ENCODE measurements around the gene TCEA2.

TCEA2 gene

DNA sequence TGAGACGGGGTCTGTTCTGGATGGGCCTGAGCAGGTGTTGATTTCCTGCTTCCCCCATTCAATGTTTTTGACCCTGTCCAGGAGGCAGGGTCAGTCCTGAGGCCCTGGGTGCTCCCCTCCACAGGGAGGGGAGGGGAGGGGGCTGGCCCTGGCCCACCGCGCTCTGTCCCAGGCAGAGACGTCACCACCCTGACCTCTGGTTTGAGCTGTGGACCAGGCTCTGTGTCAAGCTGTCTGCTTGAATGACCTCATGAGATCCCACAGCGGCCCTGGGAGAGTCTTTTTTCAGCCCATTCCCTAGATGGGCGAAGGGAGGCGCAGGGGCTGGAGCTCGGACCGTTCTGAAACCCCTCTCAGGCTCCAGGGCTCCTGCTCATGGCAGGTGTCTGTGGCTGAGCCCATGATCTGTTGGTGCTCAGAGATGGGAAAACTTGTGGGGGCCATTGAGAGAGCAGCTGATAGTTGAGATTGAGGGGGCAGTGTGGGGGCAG lies 30.1 kb downstream of the TCEA2 start:
- in situ Hi-C loops (cut with HindIII; ENCODE audit: low pct_unique_long_range_greater_than_20kb, low sequenced_read_pairs) = no loop called here
- DNase-seq (ENCODE audit: low read depth in 1 of 2, low spot score in 1 of 2) = no peak
- TF ChIP-seq JUND (IDR thresholded peaks at IDR 0.05; ENCODE audit: low read depth) = no peak

DNA sequence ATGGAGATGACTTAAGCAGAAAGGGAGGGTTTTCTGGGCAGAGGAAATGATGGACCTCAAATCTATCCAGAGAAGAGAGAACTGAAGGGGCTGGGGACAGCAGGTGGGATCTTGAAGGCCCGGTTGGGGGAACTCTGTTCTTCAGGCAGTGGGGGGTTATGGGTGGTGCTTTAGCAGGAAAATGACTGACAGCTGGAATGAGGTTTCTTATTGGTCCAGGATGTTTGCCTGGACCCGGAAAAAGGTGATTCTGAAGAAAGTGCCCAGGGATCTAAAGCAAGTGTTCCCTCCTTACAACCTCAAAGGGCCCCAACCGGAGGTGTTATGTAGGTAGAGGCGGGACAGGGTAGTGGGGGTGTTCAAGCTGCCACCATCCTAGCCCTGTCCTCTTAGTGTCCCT lies 32.5 kb downstream of the TCEA2 start:
- in situ Hi-C loops (cut with HindIII; ENCODE audit: low pct_unique_long_range_greater_than_20kb, low sequenced_read_pairs) = no loop called here
- no peak for DNase-seq (ENCODE audit: low read depth in 1 of 2, low spot score in 1 of 2)
- TF ChIP-seq JUND (IDR thresholded peaks at IDR 0.05; ENCODE audit: low read depth) = no peak

DNA sequence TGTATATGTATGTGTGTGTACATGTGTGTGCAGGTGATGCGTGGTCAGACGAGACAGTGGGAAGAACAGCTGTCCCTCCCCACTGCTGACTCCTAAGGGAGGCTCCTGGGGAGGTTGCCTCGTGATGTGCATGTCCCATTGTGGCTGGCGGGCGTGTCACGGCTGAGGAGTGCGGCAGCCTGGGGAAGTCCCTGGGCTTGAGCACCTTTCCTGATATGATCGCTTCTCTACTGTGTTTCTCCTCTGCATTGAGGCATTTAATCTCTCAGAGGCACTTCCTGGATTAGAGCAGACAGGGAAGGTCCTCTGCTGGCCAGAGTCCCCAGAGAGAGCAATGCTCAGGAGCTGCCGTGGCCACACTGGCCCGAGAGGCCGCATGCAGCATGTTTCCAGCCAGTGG lies 32.9 kb downstream of the TCEA2 start:
- no peak for DNase-seq (ENCODE audit: low read depth in 1 of 2, low spot score in 1 of 2)
- no peak for TF ChIP-seq JUND (IDR thresholded peaks at IDR 0.05; ENCODE audit: low read depth)
- in situ Hi-C loops (cut with HindIII; ENCODE audit: low pct_unique_long_range_greater_than_20kb, low sequenced_read_pairs) = no loop called here

DNA sequence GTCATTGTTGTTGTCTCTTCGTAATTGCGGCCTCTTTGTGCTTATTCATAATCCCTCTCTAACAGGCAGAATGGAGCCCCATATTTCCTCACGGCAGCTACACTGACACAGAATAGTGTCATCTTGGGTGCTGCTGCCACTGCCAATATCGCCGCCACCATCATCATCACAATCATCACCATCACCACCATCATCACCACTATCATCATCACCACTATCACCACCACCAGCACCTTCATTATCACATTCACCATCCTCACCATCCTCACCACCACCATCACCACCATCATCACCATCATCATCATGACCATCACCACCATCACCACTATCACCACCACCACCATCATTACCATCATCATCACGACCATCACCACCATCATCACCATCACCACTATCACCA lies 33.5 kb downstream of the TCEA2 start:
- in situ Hi-C loops (cut with HindIII; ENCODE audit: low pct_unique_long_range_greater_than_20kb, low sequenced_read_pairs) = no loop called here
- no peak for DNase-seq (ENCODE audit: low read depth in 1 of 2, low spot score in 1 of 2)
- no peak for TF ChIP-seq JUND (IDR thresholded peaks at IDR 0.05; ENCODE audit: low read depth)

DNA sequence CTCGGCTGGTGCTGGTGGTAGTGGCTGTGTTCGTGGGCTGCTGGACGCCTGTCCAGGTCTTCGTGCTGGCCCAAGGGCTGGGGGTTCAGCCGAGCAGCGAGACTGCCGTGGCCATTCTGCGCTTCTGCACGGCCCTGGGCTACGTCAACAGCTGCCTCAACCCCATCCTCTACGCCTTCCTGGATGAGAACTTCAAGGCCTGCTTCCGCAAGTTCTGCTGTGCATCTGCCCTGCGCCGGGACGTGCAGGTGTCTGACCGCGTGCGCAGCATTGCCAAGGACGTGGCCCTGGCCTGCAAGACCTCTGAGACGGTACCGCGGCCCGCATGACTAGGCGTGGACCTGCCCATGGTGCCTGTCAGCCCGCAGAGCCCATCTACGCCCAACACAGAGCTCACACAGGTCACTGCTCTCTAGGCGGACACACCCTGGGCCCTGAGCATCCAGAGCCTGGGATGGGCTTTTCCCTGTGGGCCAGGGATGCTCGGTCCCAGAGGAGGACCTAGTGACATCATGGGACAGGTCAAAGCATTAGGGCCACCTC lies 35.5 kb downstream of the TCEA2 start:
- TF ChIP-seq JUND (IDR thresholded peaks at IDR 0.05; ENCODE audit: low read depth) = no peak
- in situ Hi-C loops (cut with HindIII; ENCODE audit: low pct_unique_long_range_greater_than_20kb, low sequenced_read_pairs) = no loop called here
- no peak for DNase-seq (ENCODE audit: low read depth in 1 of 2, low spot score in 1 of 2)

DNA sequence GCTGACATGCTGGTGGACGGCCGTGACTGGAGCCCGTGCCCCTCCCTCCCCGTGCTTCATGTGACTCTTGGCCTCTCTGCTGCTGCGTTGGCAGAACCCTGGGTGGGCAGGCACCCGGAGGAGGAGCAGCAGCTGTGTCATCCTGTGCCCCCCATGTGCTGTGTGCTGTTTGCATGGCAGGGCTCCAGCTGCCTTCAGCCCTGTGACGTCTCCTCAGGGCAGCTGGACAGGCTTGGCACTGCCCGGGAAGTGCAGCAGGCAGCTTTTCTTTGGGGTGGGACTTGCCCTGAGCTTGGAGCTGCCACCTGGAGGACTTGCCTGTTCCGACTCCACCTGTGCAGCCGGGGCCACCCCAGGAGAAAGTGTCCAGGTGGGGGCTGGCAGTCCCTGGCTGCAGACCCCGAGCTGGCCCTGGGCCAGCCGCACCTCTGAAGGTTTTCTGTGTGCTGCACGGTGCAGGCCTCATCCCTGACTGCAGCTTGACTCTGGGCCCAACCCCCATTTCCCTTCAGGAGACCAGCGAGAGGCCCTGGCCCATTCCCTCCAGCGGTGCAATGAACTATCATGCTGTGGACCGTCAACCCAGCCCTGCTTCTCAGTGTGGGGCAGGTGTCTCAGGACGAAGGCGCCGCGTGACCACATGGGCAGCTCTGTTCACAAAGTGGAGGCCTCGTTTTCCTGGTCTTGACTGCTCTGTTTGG lies 36.2 kb downstream of the TCEA2 start:
- no peak for TF ChIP-seq JUND (IDR thresholded peaks at IDR 0.05; ENCODE audit: low read depth)
- in situ Hi-C loops (cut with HindIII; ENCODE audit: low pct_unique_long_range_greater_than_20kb, low sequenced_read_pairs) = no loop called here
- DNase-seq (ENCODE audit: low read depth in 1 of 2, low spot score in 1 of 2) = no peak

DNA sequence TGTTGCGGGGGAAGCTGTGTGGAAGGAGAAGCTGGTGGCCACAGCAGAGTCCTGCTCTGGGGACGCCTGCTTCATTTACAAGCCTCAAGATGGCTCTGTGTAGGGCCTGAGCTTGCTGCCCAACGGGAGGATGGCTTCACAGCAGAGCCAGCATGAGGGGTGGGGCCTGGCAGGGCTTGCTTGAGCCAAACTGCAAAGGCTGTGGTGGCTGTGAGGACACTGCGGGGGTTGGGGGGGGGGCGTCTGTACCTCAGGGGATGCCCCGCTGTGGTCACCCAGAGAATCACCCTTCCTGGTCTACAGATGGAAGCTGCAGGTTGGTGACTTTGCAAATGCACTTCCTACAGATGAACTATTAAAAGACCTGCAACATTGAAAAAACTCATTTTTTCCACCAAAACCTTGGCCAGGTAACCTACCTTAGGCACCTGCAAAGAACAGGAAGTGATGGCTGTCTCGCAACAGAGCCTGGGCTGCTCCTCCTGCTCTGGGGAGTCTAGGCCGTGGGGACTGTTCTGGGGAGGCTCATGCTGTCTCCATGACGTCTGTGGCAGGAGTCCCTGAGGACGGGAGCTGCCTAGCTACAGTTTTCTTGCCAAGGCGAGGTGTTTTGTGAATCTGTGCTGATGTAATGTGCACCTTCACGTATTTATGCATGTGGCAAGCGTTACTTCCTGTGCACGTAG lies 37.0 kb downstream of the TCEA2 start:
- TF ChIP-seq JUND (IDR thresholded peaks at IDR 0.05; ENCODE audit: low read depth) = no peak
- in situ Hi-C loops (cut with HindIII; ENCODE audit: low pct_unique_long_range_greater_than_20kb, low sequenced_read_pairs) = no loop called here
- DNase-seq (ENCODE audit: low read depth in 1 of 2, low spot score in 1 of 2) = no peak

DNA sequence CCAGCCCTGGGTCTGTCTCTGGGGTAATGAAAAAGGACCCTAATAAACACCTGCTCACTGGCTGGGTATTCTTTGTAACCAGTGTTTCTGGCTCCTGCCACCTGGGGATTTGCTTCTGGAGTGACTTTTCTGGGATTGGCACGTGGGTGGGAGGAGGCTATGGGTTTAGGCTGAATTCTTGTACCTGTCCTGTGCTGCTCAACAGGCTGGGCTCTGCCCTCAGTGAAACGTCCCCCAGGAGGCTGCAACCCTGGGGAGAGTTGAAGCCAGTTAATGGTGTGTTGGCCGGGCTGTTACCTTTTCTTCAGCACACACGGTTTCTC lies 37.5 kb downstream of the TCEA2 start:
- no peak for DNase-seq (ENCODE audit: low read depth in 1 of 2, low spot score in 1 of 2)
- in situ Hi-C loops (cut with HindIII; ENCODE audit: low pct_unique_long_range_greater_than_20kb, low sequenced_read_pairs) = no loop called here
- TF ChIP-seq JUND (IDR thresholded peaks at IDR 0.05; ENCODE audit: low read depth) = no peak

DNA sequence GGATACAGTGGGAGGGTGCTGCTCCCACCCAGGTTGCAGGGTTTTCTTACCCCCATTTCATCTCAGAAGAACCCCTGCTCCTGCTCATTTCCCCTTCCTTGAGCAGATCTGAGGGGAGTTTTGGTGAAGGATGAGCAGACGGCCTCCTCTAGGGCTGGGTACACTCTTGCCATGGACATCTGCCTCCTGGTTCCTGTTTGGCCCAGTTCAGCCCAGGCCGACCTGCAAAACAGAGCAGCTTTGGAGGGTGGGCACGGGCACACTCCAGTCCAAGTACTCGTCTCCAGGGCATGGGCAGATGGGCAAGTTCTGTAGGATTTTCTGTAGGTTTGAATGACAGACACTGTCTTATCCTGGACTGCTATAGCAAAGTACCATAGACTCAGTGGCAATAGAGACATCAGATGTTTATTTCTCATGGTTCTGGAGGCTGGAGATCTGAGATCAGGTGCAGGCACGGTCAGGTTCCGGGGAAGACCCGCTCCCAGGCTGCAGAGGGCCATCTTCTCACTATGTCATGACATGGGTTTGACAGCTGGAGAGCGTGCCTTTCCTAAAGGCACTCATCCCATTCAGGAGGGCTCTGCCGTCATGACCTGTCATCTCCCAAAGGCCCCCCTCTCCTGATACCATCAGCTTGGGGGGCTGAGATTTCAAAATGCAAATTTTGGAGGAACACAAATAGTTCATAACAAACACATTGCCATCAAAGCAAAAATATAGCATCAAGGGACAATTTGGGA lies 38.1 kb downstream of the TCEA2 start:
- no peak for DNase-seq (ENCODE audit: low read depth in 1 of 2, low spot score in 1 of 2)
- no peak for TF ChIP-seq JUND (IDR thresholded peaks at IDR 0.05; ENCODE audit: low read depth)
- in situ Hi-C loops (cut with HindIII; ENCODE audit: low pct_unique_long_range_greater_than_20kb, low sequenced_read_pairs) = no loop called here

DNA sequence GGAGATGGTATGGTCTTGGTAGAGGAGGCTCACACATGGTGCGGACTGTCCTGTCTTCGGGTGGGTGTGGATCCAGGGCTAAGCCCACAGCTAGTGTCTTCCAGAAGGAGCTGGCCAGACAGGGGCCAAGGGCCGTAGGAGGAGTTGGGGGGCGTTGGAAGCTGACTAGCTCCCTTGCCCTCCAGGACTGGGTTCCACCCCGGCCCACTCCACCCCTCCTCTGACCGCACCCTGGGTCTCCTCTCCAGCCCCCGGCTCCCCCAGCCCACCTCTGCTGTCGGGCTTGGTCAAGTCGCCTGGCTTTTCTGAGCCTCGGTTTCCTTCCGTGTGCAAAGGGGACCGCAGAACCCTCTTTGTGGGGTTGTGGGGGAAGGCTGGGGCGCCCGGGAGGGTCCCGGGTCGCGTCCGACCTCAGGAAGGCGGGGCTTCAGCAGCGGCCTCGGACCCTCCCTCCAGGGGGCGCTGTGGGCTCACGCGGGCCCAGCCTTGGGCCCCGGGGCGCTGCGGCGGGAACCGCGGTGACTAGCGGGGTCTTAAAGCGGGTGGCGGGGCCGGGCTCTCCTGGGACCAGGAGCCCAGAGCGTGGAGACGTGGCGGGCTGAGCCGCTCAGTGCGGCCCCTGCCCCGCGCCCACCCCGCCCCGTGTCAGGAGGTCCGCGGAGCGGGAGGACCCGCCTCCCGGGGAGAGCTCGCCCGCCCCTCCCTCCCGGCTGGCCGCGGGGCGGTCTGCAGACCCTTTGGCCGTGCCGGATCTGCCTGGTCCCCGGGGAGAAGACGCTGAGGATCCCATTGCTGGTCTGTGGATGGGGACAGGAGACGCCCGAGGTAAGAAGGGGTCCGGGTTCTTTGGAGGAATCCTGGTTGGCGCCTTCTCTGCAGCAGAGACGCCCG lies 39.0 kb downstream of the TCEA2 start:
- DNase-seq (ENCODE audit: low read depth in 1 of 2, low spot score in 1 of 2) = no peak
- in situ Hi-C loops (cut with HindIII; ENCODE audit: low pct_unique_long_range_greater_than_20kb, low sequenced_read_pairs) = no loop called here
- no peak for TF ChIP-seq JUND (IDR thresholded peaks at IDR 0.05; ENCODE audit: low read depth)

DNA sequence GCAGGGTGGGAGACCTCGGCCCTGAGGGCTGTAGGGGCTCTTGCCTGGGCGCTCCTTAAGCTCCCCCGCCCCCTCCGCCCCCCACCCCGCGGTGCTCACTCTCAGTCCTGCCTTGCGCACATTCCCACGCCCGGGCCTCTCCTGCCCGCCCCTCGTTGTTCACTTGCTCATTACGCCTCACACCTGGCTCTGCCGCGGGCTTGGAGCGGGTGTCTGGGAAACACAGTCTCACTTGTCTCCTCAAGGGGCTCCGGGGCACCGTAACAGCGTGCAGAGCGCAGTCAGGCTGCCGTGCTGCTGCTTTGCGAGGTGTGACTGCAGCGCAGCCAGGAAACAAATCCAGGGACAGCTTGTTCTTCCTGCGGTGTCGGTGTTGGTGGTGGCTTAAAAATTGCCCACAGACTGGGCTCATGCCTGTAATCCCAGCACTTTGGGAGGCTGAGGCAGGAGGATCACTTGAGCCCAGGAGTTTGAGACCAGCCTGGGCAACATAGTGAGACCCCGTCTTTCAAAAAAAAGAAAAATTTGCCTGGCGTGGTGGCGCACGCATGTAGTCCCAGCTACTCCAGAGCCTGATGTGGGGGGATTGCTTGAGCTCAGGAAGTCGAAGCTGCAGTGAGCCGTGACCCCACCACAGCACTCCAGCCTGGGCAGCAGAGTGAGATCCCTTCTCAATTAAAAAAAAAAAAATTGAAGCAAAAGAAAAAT lies 39.8 kb downstream of the TCEA2 start:
- no peak for TF ChIP-seq JUND (IDR thresholded peaks at IDR 0.05; ENCODE audit: low read depth)
- in situ Hi-C loops (cut with HindIII; ENCODE audit: low pct_unique_long_range_greater_than_20kb, low sequenced_read_pairs) = no loop called here

More for the DNA sequence above, 39.8 kb downstream of the TCEA2 start:
- no peak for DNase-seq (ENCODE audit: low read depth in 1 of 2, low spot score in 1 of 2)

Data from T47D (cell line).